Stimulated activated CD4-positive, alpha-beta T cell treated with anti-CD3 and anti-CD28 coated beads, Interleukin-4, amount 100 ng/mL, for 1 hour (primary cell): ENCODE data around the gene GFOD1.
"Not testable (repeated sequence)": the region's sequence is repeated elsewhere in the genome, so short reads cannot be mapped to it uniquely, and the experiment has no call there.

ENCODE experiments used
- DNase-seq: peaks from one replicate; pipeline ENCODE4 v3.0.0-alpha.2; 2020

Gene GFOD1

DNA sequence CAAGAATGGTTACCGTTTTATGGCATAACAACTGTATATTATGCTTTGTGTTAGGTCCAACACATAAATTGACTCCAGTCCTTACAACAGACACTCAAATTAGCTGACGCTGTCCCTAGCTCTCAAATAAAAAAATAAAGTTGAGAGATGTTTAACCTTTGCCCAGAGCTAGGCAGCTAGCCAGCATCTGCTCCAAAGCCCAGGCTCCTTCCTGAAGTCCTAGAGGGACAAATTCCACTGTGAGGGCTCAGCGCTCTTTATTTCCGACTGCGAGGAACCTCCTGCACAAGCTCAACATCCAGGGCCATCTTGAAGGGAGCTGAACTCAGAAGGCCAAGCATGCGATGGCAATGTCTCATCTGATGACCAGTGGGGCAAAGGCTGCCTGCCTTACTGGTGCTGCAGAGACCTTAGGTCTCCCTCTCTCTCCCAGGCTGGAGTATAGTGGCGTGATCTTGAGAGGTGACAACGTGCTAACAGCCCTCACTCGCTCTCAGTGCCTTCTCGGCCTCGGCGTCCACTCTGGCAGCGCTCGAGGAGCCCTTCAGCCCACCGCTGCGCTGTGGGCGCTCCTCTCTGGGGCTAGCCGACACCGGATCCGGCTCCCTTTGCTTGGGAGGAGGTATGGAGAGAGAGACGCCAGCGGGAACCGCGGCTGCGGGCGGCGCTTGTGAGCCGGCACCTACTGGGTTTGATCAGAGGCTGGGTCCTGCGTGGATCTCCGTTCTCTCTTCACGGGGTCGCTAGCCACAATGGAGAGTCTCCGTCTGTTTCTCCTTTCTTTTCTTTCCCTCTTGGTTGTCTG lies 24.7 kb upstream of the GFOD1 start:
- DNase-seq, result no peak

DNA sequence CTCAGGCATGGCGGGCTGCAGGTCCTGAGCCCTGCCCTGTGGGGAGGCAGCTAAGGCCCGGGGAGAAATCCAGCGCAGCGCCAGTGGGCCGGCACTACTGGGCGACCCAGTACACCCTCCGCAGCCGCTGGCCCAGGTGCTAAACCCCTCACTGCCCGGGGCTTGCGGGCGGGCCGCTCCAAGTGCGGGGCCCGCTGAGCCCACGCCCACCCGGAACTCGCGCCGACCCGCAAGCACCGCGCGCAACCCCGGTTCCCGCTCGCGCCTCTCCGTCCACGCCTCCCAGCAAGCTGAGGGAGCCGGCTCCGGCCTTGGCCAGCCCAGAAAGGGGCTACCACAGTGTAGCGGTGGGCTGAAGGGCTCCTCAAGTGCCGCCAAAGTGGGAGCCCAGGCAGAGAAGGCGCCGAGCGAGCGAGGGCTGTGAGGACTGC lies 23.8 kb upstream of the GFOD1 start:
- DNase-seq, result not testable (repeated sequence)

GRCh38 chr6:13510433-13510832 lies 23.0 kb upstream of the GFOD1 start:
- DNase-seq, result not testable (repeated sequence)

DNA sequence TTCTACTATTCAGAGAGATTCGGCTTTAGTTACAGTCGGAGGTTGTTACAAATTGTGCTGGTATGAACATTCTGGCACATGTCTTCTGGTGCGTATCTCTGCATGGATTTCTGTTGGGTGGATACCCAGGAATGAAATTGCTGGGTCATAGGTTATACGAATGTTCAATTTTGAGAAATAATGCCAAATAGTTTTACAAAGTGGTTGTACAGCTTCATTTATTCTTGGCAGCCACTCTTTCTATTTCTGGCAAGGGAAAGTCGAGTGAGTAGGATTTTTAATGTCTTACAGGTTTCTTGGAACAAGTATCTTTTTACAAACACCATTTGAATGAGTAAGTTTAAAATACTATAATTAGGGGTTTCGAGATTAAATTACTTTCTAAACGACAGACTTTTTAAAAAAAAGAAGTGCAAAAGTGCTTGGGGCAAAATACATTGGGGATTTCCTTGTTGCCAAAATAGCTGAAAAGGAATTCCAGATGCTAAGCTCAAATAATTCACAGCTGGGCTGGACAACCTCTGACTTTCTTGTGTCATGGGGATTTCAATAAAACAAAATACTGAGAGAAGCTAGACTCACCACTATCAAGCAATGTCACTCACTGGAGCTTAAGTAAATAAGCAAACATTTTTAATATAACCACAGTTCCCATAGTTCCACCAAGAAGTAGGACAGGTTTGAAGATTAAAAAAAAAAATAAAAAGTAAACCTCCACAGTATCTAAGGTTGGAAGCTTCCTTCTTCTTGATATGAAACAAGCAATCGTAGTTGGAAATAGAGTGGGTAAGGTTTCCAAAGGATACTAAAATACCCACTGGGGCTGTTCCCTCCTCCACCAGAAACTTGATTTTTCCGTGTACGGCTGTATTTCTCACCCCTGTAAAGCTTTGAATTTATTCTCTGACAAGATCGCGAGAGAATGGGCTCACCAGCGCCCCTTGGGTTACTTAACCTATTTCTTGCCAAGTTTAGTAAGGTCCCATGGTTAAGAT lies 21.6 kb upstream of the GFOD1 start:
- DNase-seq, result no peak

DNA sequence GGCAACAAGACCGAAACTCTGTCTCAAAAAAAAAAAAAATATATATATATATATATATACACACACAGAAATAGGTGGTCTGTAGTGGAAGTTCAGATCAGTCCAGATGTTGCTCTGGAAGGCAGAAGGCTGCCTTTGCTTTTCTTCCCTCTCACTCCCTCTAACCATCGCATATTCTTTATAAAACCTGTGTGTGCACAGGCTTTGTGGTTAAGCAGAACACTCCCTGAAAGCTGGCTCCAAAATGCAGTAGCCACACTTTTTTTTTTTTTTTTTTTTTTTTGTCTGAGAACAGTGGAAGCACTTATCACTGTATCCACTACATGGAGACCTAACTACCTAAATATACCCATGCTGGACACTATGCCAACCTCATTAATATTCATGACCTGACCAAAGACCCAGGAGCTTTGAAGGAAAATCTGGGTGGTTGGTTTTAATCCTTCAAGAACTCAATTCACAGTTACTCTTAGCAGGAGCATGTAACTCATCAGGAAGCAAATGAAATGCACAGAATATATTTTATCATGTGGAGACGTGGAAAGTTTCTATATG lies 20.0 kb upstream of the GFOD1 start:
- no peak for DNase-seq

DNA sequence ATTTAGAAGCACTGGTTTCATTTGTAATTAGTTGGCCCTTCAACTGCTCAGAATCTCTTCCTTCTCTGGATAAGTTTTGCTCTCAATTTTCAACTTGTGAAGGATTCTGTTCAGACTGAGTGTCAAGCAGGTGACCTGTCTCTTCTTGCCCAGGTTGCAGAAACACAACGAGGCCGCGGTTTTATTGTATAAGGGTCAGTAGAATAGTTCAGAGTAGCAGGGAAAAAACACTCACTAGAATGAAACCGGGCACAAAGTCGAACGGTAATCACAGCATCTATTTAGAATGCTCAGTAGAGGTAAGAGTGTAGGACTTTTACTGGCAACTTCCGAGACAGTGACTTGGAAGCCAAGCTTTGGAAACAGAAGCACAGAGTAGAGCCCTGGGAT lies 17.9 kb upstream of the GFOD1 start:
- DNase-seq, result no peak

- no peak for DNase-seq
Measured at GRCh38 chr6:13504611-13505344, 17.4 kb upstream of the GFOD1 start.

DNA sequence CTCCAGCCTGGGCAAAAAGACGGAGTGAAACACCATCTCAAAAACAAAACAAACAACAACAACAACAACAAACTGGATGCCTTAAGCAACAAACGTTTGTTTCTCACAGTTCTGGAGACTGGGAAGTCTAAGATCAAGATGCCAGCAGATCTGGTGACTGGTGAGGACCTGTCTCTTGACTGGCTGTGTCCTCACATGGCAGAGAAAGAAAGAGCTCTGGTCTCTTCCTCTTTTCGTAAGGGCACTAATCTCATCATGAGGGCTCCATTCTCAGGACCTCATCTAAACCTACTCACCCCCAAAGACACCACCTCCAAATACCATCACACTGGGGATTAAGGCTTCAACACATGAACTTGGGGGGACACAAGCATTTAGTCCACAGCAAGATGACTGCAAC lies 13.5 kb upstream of the GFOD1 start:
- no peak for DNase-seq

- peak; percentile 17 for DNase-seq
Measured at GRCh38 chr6:13500264-13500663, 12.9 kb upstream of the GFOD1 start.

DNA sequence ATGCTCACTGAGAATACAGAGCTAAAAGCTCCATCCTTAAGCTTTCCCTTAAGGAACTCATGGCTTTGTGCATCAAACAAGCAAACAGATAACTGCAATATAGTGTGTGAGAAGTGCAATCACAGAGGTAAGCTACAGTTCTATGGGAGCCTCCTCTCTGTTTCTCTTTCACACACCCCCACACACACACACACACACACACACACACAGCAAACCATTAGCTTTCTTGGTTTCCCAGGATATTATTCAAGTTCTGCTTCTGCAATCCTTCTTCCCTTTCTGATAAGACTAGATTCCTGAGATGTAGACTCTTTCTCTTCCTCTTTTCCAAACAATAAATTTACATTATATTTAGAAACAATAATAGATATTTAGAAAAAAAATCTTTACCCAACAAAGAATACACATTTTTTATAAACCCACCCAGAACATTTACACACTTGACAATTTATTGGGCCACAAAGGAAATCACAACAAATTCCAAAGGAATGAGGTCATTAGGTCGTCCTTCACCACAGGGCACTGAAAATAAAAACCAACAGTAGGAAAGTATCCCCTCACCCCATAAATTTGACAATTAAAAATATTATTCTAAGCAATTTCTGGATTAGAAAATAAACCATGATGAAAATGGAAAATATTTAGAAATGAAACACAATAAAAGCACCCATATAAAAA lies 9.3 kb upstream of the GFOD1 start:
- DNase-seq, result no peak

GRCh38 chr6:13495818-13496217 lies 8.4 kb upstream of the GFOD1 start:
- DNase-seq, result no peak

DNA sequence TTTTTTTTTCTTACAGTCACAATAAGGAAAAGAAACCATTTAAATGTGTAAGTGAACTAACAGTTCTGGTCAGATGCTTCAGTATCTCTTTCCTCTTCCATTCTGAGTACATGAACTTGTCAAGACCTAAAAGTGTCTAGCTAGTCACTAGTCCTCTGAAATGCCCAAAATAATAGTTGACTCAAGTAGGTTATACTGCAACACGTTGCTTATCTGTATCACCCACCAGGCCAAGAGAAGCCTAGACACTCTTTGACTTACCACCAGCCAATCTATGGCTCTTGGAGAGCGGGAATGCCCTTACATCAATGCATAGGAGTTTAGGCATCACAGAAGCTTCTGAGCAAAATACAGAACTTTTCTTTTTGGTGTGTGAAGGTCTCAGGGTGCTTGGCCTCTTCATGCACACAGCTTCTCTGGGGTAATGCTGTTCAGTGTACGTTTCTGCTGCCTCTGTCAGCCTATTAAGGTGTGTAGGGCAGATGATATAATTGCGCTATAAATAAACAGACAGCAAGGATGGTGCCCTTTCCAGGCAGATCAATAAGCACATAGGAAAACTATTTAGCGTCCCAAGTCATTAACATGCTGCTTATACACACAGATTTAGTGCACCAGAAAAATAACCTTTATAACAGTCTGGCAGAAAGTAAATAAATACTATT lies 7.8 kb upstream of the GFOD1 start:
- no peak for DNase-seq

GRCh38 chr6:13494137-13494536 lies 6.7 kb upstream of the GFOD1 start:
- no peak for DNase-seq

- no peak for DNase-seq
Measured at GRCh38 chr6:13493147-13493546, 5.7 kb upstream of the GFOD1 start.

DNA sequence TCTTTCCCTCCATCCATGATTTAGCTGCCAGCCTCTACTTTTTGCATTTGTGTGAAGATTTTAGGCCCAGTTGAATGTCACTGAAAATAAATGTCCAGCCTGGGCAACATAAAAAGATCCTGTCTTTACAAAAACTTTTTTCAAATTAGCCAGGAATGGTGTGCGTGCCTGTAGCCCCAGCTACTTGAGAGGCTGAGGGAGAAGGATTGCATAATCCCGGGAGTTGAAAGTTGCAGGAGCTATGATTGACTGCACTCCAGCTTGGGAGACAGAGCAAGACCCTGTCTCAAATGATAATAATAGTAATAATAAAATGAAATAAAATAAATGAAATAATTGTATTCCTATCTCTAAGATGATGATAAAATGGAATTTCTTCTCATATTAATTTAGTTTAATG lies 5.0 kb upstream of the GFOD1 start:
- no peak for DNase-seq

DNA sequence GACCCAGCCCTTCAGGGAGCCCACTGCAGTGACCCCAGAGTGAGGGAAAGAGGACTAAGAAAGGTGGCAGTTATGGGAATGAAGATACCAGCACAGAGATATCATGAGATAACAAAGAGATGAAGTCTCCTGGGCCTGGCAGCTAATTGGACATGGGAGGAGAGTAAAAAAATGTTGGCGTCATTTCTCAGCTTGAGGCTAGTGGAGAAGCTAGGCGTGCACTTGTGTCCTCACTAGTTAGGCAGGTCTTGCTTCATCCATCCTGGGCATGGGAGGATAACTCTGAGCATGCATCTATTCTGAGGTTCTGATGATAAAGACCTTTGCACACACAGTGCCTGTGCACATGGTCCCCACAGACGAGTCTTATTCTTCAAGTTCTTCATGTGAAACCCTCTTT lies 4.1 kb upstream of the GFOD1 start:
- DNase-seq, result no peak

GRCh38 chr6:13490402-13490801 lies 3.0 kb upstream of the GFOD1 start:
- DNase-seq, result no peak

GRCh38 chr6:13488896-13489237 lies 1.5 kb upstream of the GFOD1 start:
- DNase-seq, result no peak

DNA sequence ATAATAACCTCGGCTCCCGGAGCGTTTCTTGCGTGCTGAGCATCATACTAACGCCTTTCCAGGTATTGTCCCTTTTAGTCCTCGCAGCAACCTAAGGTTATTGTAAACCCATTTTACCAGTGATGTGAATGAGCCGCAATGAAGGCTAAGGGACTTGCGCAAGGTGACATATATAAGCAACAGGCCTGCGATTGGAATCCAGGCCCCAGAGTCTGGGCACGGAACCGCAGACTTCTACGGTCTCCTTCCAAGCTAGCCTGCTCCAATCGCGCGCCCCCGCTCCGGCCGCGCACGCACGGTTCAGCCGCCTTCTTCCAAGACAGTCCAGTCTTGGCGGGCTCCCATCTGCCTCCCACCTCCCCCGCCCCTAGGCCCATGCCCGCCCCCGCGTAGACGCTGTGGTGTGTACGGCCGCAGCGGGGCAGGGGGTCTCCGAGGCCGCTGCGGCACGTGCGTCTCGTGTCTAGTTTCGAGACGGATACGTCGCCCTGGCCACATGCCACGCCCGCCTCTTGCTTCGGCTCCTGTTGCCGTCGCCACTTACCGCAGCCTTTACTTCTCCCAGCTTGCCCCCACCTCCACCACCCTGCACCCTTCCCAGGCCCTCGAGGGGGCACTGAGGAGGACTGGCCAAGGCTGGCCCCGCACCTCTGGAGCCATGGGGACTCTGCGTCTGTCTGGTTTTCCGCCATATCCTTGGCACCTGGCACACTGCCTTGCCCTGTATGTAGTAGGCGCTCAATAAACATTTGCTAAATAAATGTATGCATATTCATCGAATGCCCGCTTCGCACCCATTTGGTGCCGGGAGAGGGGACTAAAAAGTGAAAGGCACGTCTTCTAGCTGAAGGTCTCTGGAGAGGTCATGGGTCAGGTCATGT lies 855 bp upstream of the GFOD1 start:
- DNase-seq, result peak; percentile 25

- peak; percentile 69 for DNase-seq
Measured at GRCh38 chr6:13486679-13487121, 700 bp downstream of the GFOD1 start.
